NB4 (cell line): ENCODE results near the gene SLC27A4.

ENCODE experiments used
- DNase-seq: peaks from one replicate; pipeline ENCODE4 v3.0.0; 2010; ENCODE audit warnings: low read depth
- H3K4me3 ChIP-seq: one replicate; pipeline ENCODE4 v1.5.1; 2011; ENCODE audit warnings: mild to moderate bottlenecking, low read depth, low read length, moderate library complexity
- CTCF ChIP-seq: IDR thresholded peaks from one replicate; pipeline ENCODE4 v1.5.1; 2012; ENCODE audit warnings: low read depth, low read length
- MYC ChIP-seq: IDR thresholded peaks from 2 replicates; pipeline ENCODE4 v1.6.1; 2011; ENCODE audit warnings: low read depth, low read length
- POLR2A ChIP-seq: IDR thresholded peaks from 2 replicates; pipeline ENCODE4 v1.6.1; 2011; ENCODE audit warnings: mild to moderate bottlenecking; ENCODE audit not compliant: insufficient read length; ENCODE audit errors: extremely low read depth
- TF ChIP-seq, protein P1 (sequence below): IDR thresholded peaks from 2 replicates; pipeline ENCODE4 v1.6.1; 2011; ENCODE audit warnings: low read depth, low read length

The SLC27A4 gene

GRCh38 chr9:128349125-128349524, 8.8 kb downstream of the SLC27A4 start:
- TF ChIP-seq CTCF: no peak
- TF ChIP-seq, protein P1, sequence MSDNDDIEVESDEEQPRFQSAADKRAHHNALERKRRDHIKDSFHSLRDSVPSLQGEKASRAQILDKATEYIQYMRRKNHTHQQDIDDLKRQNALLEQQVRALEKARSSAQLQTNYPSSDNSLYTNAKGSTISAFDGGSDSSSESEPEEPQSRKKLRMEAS: no peak
- TF ChIP-seq POLR2A: no peak
- no peak for TF ChIP-seq MYC
- no peak overlapping the region for H3K4me3 ChIP-seq
- DNase-seq: no peak

GRCh38 chr9:128349772-128350171, 9.4 kb downstream of the SLC27A4 start:
- DNase-seq: no peak
- TF ChIP-seq, protein P1: no peak
- TF ChIP-seq POLR2A (no peak), MYC (no peak), CTCF (no peak)

DNA sequence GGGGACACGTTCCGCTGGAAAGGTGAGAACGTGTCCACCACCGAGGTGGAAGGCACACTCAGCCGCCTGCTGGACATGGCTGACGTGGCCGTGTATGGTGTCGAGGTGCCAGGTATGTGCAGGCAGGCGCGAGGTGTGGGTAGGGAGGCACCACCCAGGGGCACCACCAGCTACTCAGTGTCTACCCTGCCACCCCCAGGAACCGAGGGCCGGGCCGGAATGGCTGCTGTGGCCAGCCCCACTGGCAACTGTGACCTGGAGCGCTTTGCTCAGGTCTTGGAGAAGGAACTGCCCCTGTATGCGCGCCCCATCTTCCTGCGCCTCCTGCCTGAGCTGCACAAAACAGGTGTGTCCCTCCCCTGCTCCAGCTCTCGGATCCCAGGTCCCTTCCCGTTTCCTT, 15.1 kb downstream of the SLC27A4 start:
- TF ChIP-seq POLR2A: no peak

More at GRCh38 chr9:128349772-128350171, 9.4 kb downstream of the SLC27A4 start:
- no peak overlapping the region for H3K4me3 ChIP-seq

DNA sequence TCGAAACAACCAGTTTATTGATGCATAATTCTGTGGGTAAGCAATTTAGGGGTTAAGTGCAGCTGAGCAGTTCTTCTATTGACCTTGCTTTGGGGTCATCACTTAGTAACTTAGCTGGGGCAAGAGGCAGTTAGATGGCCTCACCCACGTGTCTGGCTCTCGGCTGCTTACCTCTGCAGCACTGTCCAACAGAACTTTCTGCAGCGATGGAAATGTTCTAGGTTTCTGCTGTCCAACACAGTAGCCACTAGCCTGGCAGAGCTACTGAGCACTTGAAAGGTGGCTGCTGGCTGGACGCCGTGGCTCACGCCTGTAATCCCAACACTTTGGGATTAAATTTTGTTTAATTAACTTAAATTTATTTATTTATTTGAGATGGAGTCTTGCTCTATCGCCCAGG, 17.8 kb downstream of the SLC27A4 start:
- DNase-seq: no peak
- no peak overlapping the region for H3K4me3 ChIP-seq
- TF ChIP-seq, protein P1: no peak
- TF ChIP-seq MYC (no peak), POLR2A (no peak), CTCF (no peak)

More for the DNA sequence above, 15.1 kb downstream of the SLC27A4 start:
- DNase-seq: no peak
- no peak overlapping the region for H3K4me3 ChIP-seq

DNA sequence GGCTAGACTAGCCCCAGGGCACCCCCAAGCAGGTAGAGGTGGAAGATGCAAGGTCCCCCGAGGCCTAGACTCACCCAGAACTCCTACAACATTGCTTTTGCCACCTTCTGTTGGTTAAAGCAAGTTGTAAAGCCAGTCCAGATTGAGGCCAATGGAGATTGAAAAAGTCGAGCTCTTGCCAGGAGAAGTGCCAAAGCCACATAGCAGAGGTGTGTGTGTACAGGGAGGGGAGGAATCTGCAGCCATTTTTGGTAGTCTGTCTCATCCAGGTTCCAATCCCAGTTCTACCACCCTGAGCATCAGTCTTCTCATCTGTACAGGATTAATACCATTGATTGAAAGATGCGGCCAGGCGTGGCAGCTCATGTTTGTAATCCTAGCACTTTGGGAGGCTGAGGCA, 18.5 kb downstream of the SLC27A4 start:
- no peak for DNase-seq
- TF ChIP-seq POLR2A (no peak), MYC (no peak), CTCF (no peak)
- TF ChIP-seq, protein P1: no peak
- no peak overlapping the region for H3K4me3 ChIP-seq

DNA sequence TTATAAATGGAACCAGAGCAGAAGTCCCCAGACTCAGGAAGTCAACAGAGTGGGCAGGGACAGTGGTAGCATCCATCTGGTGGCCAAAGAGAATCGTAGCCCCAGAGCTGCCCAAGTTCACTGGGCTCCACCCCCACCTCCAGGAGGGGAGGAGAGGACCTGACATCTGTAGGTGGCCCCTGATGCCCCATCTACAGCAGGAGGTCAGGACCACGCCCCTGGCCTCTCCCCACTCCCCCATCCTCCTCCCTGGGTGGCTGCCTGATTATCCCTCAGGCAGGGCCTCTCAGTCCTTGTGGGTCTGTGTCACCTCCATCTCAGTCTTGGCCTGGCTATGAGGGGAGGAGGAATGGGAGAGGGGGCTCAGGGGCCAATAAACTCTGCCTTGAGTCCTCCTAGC, 20.5 kb downstream of the SLC27A4 start:
- no peak for TF ChIP-seq POLR2A
- no peak for TF ChIP-seq MYC
- TF ChIP-seq, protein P1: no peak
- no peak for TF ChIP-seq CTCF
- no peak overlapping the region for H3K4me3 ChIP-seq
- no peak for DNase-seq
